ENCODE results near the gene TAF8.
"Not testable (repeated sequence)": the region's sequence is repeated elsewhere in the genome, so short reads cannot be mapped to it uniquely, and the experiment has no call there.

TAF8 gene

GRCh38 chr6:42050297-42051267 is at the start of gene TAF8:
TAF8 (plus strand) TSS chr6:42050524; CDS start chr6:42050542, 18 bp downstream.
- peak; percentile 92 for DNase-seq (ENCODE audit: low read depth)
- peak within 1 kb of the TSS; percentile 90 for H3K4me3 ChIP-seq (ENCODE audit: low read length)
- no peak for TF ChIP-seq CTCF (IDR thresholded peaks at IDR 0.05; ENCODE audit: insufficient read depth, low read depth, low read length, missing control alignments)

GRCh38 chr6:42001506-42001905 is 48.8 kb upstream of the TAF8 start:
- TF ChIP-seq CTCF (IDR thresholded peaks at IDR 0.05; ENCODE audit: insufficient read depth, low read depth, low read length, missing control alignments) = no peak
- no peak for DNase-seq (ENCODE audit: low read depth)
- no peak overlapping the region for H3K4me3 ChIP-seq (ENCODE audit: low read length)

- DNase-seq (ENCODE audit: low read depth); H3K4me3 ChIP-seq (ENCODE audit: low read length): not testable (repeated sequence)
Observed at GRCh38 chr6:42003658-42004057, 46.7 kb upstream of the TAF8 start.

- no peak for DNase-seq (ENCODE audit: low read depth)
- H3K4me3 ChIP-seq (ENCODE audit: low read length) = no peak overlapping the region
Observed at GRCh38 chr6:42007286-42008137, 42.8 kb upstream of the TAF8 start.

GRCh38 chr6:42008138-42008528 is 42.2 kb upstream of the TAF8 start:
- H3K4me3 ChIP-seq (ENCODE audit: low read length); DNase-seq (ENCODE audit: low read depth): not testable (repeated sequence)

More at GRCh38 chr6:42007286-42008137, 42.8 kb upstream of the TAF8 start:
- no peak for TF ChIP-seq CTCF (IDR thresholded peaks at IDR 0.05; ENCODE audit: insufficient read depth, low read depth, low read length, missing control alignments)

GRCh38 chr6:42009844-42010184 is 40.5 kb upstream of the TAF8 start:
- TF ChIP-seq CTCF (IDR thresholded peaks at IDR 0.05; ENCODE audit: insufficient read depth, low read depth, low read length, missing control alignments) = no peak
- H3K4me3 ChIP-seq (ENCODE audit: low read length) = no peak overlapping the region
- DNase-seq (ENCODE audit: low read depth) = no peak

- TF ChIP-seq CTCF (IDR thresholded peaks at IDR 0.05; ENCODE audit: insufficient read depth, low read depth, low read length, missing control alignments) = no peak
- DNase-seq (ENCODE audit: low read depth) = no peak
- no peak overlapping the region for H3K4me3 ChIP-seq (ENCODE audit: low read length)
Observed at GRCh38 chr6:42010185-42010891, 40.0 kb upstream of the TAF8 start.
